NCI-H2196 treated with DMSO at 0.1 percent for 48 hours (cell line): Measurements from ENCODE around the gene SLC17A9.
A peak's percentile ranks its signal among the peaks of the same experiment; 100 is the strongest.

Source experiments
- DNase-seq: peaks from one replicate; lab custom pipeline; 2025; ENCODE audit not compliant: unreplicated experiment; lab: John Stamatoyannopoulos, UW

SLC17A9 gene

DNA sequence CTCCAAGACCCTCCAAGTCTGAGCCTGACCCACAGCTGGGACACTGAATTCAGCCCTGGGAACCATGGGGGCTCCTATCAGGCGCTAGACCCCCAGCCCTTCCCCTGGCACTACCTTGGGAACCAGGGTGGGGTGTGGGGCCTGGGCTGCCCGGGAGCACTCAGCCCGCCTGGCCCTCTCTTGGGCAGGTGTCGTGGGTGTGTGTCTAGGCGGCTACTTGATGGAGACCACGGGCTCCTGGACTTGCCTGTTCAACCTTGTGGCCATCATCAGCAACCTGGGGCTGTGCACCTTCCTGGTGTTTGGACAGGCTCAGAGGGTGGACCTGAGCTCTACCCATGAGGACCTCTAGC, 14.6 kb downstream of the SLC17A9 start:
- no peak for DNase-seq

- DNase-seq, result no peak
Measured at GRCh38 chr20:62967628-62968351, 15.3 kb downstream of the SLC17A9 start.

- no peak for DNase-seq
Measured at GRCh38 chr20:62968378-62969178, 16.1 kb downstream of the SLC17A9 start.

- no peak for DNase-seq
Measured at GRCh38 chr20:62969179-62969760, 16.8 kb downstream of the SLC17A9 start.

DNA sequence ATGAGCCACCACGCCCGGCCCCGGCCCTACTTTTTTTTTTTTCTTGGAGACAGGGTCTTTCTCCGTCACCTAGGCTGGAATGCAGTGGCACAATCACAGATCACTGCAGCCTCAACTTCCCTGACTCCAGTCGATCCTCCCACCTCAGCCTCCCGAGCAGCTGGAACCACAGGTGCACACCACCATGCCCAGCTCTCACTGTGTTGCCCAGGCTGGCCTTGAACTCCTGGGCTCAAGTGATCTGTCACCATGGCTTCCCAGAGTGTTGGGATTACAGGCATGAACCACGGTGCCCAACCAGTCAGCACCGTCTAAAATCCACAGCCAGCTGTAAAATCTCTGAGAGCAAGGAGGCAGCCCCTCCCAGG, 17.4 kb downstream of the SLC17A9 start:
- no peak for DNase-seq

GRCh38 chr20:62970307-62971210, 18.1 kb downstream of the SLC17A9 start:
- DNase-seq, result no peak

GRCh38 chr20:62971211-62971949, 18.9 kb downstream of the SLC17A9 start:
- no peak for DNase-seq

- DNase-seq, result peak; percentile 50
Measured at GRCh38 chr20:62971950-62972844, 19.7 kb downstream of the SLC17A9 start.

DNA sequence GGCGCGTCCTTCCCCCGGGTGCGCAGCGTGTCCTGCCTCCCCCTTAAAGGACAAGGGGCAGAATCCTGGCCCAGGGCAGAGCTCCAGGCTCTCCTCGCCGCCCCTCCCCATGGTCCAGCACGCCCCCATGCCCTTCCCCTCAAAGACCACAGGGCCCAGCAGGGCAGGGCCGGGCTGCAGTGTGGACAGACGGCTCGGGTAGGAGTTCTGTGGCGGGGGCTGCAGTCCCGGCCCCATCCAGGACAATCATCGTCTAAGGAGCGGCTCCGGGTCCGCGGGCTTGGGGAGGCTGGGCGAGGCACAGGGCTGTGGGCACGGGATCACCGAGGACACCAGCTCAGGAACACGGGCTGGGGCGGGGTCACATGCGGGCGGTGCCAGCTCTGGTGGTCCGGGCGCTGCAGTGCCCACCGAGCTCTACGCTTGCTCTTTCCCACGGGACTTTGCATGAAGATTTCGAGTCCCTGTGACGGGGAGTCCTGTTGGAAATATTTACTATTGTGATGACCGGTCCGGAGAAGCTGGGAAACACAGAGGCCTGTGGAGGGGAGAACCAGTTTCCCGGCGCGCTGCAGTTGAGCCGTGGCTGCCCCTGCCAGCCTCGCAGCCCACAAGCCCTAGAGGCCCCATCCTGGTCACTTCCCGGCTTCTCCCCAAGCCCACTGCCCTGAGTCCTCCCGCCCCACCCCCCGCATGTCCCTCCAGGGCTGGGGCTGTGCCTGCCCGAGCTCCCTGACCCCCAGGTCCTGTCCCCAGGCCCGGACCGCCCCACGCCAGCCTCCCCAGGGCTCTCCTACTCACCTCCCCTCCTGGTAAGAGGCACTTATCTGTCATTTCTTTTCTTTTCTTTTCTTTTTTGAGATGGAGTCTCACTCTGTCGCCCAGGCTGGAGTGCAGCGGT, 20.6 kb downstream of the SLC17A9 start:
- DNase-seq, result no peak

GRCh38 chr20:62975251-62975760, 22.8 kb downstream of the SLC17A9 start:
- DNase-seq, result no peak

GRCh38 chr20:62975812-62976508, 23.5 kb downstream of the SLC17A9 start:
- no peak for DNase-seq

DNA sequence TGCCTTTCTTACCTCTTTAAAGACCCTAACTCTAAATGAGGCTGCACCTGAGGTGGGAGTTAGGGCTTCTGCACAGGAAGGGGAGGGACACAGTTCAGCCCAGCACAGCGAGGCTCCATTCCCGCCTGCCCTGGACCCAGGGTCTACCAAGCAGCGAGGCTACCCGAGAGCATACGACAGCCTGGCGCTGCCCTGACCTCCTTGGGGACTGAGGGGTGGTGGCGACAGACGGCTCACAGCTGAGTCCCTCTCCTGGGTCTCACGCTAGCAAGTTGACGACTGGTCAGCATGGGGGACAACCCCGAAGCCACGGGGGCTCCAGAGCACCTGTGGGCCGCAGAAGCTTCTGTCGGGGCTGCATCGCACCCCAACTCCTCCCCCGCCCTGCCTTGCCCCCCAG, 24.4 kb downstream of the SLC17A9 start:
- DNase-seq, result no peak

DNA sequence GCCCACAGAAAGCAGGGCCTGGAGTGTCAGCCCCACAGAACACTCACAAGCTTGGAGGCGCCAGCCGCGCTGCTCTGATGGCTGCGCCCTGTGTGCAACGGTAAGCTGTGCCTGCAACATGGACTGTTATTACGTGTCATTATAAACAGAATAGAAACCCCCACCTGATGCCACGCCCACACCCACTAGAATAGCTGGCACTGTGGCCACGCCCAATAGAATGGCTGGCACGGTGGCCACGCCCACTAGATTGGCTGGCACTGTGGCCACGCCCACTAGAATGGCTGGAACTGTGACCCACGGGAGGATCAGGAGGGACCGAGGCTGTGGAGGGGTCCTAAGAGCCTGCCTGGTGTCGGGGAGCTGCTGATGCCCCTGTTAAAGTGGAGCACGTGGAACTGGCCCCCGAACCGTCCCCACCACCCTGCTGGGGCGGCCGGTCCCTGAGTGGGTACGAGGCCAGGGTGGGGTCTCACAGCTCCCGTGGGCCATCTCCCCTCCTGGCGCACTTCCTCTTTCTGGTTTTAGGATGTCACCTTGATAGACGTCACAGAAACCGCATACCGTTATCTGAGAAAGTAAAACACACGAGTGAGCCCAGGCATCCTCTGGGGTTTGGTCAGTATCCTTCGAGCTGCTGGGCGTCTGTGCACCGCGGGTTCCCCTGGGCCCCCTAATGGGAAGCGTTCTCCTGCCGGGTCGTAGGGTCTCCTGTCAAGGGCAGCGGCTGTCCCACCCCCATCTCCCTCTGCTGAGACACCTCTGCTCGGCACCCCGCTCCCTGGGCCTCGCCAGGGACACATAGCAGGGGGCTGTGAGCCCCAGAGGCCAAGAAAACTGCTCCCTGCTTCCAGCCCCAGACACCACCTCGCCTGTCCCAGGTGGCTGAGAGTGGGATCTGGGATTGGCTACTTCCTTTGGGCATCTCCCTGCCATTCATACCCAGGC, 25.4 kb downstream of the SLC17A9 start:
- peak; percentile 17 for DNase-seq

GRCh38 chr20:62978561-62978943, 26.0 kb downstream of the SLC17A9 start:
- DNase-seq, result no peak

- DNase-seq, result no peak
Measured at GRCh38 chr20:62979310-62979709, 26.8 kb downstream of the SLC17A9 start.

GRCh38 chr20:62979876-62980373, 27.4 kb downstream of the SLC17A9 start:
- DNase-seq, result no peak
